ENCODE measurements around the gene TMEM53.

TMEM53 gene

DNA sequence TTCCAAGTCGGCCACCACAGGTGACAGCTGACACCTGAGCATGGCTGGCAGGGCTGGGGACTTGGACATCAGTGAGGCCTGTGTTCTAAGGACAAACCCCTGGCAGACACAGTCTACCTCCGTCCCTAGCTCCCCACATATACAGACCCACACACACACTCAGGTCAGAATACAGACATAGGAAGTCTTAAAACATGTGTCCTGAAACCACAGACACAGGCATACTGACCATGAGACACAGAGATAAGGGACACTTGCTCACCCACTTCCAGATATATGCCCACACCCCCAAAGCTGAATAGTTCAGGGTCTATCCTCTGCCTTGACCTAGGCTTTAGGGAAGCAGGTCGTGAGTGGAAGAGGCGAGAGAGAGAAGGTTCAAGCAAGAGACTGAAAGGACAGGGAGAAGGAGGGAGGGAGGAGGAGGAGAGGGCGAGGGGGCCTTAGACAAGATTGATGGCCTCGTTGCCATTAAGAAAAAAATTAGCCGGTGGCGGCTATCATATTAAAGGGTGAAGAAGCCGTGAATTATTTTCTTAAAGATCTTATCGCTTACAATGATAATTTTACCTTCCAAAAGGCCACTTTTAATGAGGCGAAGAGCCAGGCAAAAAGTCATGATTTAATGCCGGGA is 49.9 kb downstream of the TMEM53 start:
- no peak for DNase-seq

DNA sequence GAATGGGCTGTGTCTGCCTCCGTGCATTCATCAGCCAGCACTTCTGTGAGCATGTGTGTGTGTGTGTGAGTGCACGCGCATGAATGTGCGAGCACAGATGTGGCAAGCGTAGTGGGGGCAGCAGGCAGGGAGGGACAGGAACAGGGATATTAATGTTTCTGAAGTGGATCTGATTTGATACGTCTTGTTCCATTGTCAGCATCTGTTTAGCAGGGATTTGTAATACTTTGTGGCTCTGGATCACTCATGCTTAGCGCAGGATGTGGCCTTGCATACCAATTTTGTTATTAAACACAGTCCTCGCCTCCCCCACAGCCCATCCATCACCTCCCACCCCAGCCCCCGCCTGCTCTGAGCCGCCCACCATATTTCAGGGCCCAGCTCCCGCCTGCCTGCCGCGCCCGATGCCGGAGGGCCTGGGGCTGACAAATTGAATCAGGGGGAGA is 52.4 kb downstream of the TMEM53 start:
- DNase-seq = no peak

DNA sequence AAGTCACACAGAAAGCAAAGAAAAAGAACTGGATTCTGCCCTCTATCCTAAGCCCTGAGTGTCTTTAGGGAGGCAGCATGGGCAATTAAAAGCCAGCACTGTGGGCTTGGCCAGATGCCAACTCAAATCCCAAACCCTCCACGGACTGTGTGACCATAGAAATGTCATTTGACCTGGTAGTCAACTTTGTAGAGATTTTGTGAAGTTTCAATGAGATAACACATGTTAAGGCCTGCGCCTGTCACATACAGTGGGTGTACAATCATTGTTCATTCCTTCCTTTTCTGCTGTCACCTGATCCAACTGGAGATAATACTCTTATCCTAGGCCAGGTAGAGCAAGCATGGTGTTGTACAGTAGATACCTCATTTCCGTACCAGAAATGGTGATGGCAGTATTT is 54.2 kb downstream of the TMEM53 start:
- no peak for DNase-seq

DNA sequence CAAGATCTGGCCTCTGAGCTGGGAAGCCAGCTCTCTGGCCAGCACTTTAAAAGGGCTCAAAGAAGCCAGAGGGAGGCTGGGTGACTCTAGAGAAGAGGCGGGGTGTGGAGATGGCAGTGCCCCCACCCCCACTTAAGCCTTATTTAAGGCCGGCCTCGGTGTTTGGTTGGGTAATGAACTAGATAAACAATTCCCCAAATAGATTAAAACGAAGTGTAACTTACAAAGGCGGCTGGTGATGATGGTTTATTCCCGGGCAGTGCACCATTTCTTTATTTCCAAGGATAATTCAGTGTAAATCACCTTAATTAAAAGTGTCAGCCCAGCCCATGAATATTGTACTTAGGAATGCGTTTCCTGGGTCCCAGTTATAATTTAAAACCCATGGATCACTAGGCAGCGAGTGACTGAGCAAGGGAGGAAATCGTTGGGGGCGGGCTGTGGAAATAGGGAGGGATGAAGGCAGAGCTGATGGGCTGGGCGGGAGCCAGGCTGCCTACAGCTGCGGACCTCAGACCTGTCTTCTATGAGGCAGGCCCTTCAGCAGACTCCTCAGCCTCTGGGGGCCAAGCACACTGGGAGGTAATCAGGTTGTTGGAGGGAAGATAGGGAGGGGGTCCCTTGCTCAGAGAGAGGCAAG is 54.9 kb downstream of the TMEM53 start:
- no peak for DNase-seq

DNA sequence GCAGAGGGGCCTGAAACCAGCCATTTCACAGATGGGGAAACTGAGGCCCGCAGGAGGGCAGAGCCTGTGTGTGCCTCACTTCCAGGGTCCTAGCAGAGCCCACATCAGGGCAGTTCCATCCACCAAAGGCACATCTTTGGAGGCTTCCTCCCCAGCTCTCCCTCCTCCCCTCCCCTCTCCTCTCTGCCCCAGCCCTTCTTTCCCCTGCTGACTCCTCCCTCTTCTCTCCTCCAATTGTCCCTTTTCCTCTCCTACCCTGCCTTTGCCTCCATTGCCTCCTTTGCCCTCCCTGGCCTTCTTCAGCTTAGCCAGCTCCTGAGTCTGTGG is 56.6 kb downstream of the TMEM53 start:
- no peak for DNase-seq

DNA sequence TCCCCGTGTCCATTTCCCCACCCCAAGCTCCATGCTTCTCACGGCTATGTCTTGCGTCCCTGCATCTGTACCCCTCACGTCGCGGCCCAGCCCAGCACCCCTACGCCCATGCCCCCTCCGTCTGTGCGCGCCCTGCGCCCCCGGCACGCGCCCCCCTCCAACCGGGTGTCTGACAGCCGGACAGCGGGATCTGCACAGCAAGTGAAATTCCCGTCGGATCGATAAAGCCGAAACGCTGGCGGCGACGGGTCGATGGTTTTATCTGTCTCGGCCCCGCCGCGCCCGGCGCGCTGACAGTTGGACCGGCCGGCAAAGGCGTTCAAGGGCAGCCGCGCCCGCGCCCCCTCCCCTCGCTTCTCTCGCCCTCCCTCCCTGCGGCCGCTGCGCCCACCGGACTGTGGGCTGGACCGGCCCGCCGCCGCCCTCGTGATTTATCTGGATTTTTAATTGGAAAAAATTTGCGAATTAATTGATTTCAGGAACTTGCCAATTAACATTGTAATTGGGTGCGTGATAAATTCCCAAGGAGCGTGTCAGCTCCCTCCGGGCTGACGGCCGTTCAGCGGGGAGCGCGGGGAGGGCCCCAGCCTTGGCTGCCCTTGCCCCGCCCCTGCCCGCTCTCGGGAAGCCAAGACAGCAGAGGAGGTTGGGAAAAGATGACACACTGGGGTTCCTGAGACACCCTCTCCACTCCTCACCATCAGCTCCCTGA is 57.1 kb downstream of the TMEM53 start:
- DNase-seq = no peak

DNA sequence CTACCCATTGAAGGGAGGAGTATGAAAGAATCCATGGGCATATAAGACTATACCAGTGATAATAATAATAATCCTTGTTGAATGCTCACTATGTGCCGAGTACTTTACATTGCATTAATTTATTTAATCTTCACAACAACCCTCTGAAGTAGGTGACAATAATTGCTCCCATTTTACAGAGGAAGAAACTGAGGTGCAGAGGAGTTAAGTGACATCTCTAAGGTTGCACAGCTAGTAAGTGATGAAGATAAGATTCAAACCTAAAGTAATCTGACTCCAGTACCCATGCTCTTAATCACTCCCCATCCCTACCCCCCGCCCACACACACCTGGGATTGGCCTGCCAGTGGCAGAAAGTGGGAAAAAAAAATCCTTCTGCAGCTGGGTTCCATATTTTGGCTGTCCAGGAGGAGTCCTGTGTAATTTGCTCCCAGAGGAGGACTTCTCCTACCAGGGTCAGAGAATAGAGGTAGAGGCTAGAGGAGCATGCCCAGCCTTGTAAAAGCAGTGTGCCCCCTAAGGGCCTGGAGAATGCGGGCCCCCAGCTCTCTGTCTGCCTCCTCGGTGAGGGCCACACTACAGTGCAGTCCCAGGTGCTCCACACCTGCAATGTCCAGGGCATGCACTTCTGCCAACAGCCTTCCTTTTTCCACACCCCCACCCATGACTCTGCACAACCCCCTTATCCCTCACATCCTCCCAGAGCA is 57.8 kb downstream of the TMEM53 start:
- DNase-seq = no peak

DNA sequence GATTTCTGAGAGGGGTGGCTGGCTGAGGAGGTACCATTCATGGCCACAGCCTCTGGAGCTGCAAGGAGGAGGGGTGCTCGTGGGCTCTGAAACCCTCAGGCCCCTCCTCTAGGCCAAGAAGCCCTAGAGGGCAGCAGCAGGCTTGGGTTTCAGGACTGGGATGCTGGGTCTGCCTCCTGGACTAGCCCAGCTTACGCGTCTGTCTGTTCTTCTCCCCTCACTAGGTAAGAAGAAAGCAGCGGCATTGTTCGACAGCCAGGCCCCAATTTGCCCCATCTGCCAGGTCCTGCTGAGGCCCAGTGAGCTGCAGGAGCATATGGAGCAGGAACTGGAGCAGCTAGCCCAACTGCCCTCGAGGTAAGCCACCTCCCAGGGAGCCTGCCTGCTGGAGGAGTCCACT is 60.3 kb downstream of the TMEM53 start:
- DNase-seq = no peak

DNA sequence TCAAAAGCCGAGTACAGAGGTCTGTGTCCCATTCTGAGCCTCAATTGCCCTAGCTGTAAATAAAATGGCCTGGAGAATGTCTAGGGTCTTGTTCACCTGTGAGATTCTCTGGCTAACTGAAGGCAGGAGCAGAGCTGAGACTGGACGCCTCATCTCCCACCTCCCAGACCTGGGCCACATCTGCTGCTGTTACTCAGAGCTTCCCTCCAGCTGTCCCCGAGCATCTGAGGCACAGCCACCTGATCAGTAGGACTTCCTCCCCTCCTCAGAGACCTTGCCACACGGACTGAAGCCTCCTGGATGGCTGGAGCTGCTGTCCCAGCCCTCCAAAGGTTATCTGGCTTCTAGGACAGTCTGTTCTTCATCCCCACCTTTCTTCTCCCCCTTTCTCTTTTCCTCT is 62.4 kb downstream of the TMEM53 start:
- no peak for DNase-seq

DNA sequence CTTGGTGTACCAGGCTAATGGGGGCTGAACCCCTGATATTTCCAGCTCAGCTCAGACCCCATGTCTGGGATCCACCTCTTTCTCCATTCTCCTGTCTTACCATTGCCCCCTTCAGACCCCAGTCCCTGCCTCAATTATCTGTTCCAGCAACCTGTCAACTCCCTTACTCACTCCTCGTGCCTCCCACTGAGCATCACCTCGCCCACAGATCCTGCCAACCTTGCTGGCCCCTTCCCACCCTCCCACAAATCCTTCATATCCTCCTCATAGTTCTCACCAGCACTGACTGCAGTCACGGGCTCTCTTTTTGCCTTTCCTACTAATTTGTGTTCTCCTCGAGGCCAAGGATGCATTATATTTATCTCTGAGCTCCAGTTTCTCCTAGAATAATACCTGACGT is 62.9 kb downstream of the TMEM53 start:
- no peak for DNase-seq

DNA sequence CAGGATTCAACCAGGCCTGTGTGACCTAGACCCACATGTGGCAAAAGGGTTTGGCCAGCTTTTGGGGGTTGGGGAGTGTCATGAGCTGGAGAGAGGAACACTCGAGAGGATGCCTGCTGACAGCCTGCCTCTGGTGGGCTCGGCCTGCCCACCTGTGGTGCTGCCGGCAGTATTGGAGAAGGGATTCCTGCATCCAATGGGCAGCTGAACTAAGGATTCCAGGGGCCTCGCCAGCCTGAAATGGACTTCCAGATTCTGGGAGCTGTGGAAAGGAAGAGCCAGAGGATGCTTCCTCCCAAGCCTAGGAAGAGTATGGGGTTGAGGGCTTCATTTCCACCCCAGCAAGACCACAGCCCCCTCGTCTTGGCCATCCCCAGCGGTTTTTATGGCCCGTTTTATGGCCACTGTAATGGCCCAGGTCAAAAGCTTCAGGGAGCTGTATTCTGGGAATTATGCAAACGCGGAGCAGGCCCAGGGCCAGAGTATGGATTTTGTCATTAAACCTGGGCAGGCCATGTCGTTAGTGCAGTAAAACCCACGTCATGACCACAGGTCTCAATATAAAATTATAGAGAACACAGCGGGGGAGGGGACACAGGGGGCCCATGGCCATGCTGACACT is 63.6 kb downstream of the TMEM53 start:
- no peak for DNase-seq

DNA sequence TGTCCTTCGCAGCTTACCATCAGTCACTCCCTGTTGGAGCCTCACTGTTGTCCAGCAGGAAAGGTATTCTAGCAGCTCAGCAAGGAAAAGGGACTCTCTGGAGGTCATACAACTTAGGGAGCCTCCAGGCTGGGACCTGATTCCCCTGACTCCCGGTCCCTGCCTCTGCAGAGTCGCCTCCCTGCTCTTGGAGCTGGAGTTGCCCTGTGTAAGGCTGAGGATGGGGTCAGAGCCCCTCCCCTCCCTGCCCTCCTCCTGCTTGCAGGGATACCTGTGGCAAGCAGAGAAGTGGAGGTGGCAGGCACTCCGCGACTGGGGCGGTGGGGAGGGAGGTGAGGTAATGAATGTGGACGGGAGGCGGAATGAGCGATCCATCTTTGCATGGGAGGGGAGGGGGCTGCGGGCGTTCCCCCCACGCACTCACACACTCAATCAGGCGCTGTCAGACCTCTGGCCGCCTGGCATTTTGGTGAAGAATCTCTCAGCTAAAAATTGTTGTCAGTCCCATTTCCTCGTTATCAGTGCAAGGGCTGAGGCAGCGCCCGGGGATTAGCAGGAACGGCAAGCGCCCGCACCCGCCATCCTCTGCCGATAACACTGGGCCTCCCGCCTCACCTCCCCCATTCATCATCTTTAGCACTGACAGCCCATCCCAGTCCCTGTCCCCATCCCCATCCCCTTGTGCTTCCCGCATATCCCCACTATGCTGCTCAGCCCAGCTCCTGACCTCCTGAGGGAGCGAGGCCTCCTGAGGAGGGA is 64.3 kb downstream of the TMEM53 start:
- no peak for DNase-seq

DNA sequence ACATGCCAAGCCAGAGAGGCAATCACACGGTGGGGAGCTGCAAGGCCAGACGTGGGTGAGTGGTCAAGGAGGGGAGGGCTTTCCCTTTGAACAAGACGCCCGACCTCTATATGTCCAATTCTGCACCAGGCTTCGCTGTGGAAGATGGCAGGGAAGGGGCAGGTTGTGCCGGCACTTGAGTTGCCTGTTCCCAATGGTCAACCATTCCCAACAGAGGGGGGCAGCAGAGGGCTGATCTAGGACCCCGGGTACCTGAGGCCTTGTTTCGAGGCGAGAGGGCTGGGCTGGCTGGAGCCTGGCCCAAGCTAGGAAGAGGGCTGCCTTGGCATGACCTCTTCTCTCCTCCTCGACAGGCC is 64.9 kb downstream of the TMEM53 start:
- DNase-seq = no peak

DNA sequence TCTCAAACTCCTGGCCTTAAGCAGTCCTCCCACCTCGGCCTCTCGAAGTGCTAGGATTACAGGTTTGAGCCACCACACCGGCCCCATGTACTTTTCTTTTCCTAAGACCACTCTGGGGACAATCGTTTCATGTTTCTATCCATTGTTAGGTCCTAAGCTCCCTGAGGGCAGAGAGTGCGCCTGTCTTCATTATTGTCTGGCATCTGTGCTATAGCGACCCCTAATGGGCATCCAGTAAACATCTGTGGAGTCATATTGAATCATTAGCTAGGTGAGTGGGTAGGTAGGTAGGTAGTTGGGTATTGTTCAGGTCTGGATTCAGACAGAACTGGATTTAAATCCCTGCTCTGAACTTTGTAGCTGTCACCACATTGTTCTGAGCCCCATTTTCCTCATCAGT is 66.1 kb downstream of the TMEM53 start:
- DNase-seq = no peak

DNA sequence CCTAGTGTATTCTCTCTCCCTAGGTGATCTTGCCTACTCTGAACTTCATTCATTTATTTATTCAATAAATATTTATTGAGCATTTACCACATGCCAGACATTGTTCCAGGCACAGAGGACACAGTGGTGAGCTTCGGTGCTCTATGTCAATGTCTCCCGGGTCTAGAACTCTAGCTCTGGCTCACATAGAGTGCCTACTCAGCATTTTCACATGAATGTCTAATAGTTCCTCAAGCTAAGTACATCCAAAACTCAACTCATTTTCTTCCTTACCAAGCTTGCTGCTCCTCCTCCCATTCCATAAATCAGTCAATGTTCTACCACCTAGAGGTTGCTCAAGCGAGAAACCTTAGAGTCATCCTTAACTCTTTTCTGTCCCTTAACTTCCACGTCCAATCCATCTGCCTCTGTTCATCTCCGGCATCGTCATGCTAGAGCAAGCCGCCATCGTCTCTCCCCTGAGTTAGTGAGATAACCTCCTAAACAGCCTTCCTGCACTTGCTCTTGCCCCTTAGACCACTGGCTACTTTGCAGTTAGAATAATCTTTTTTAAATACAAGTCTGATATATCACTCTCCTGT is 67.5 kb downstream of the TMEM53 start:
- DNase-seq = no peak

DNA sequence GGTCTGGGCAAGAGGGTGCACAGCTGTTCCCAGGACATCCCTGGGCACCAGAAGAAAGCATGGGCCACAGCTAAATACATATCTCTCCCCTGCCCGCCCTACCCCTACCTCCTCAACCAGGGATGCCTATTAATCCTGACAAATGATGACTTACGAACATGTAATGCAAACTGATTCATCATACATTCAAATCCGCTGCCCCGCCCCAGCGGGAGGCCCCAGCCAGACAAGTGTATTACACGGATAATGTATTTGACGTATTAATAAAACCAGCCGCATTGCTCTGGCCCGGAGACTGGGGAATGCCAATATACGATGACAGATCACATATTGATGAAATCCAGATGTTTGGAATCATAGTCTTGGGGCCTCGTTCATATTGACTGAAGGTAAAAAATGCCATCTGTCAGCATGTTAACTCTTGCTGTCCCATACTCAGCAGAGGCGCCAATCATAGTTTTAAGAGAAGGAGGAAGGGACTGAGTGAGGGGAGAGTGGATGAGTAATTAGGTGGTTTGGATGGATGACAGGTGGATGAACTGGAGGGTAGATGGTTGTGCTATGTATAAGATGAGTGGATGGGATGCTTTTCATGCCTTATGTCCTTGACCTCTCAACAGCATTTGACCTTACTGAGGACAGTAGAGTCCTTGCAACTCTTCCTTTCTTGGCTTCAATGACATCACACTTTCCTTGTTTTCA is 68.2 kb downstream of the TMEM53 start:
- no peak for DNase-seq

DNA sequence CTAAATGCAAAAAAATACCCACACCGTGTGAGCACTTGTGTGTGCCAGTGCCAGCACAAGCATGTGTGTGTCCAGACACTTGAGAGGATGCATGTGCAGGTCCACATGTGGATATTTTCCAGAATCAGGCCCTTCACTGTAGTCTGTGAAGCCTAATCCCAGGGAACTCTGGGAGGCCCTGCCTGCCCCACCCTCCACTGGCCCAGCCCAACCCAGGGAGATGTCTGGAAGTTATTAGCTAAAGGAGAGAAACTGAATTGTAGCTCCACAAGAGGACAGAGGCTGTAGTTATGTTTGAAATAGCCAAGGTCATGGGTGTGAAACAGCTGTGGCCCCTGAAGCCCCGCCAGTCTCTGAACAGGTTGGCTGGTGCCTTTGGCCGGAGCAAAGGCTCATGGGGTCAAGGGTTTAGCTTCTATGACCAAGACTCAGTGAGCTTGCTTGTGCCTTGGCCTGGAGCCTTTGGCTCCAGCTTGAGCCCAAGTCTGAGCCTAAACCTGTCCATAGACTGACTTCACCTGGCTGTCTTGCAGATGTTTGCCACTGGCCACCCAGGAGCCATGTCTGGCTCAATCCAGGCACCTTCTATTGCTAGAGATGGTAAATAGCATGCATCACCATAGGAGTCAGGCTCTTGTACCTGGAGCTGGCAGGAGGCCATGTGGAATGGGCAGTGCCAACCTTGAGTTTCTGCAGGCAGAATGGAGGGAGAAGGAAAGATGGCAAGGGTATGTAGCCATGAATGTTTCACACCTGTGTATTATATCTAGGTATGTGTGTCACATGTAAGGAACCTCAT is 69.9 kb downstream of the TMEM53 start:
- DNase-seq = no peak

DNA sequence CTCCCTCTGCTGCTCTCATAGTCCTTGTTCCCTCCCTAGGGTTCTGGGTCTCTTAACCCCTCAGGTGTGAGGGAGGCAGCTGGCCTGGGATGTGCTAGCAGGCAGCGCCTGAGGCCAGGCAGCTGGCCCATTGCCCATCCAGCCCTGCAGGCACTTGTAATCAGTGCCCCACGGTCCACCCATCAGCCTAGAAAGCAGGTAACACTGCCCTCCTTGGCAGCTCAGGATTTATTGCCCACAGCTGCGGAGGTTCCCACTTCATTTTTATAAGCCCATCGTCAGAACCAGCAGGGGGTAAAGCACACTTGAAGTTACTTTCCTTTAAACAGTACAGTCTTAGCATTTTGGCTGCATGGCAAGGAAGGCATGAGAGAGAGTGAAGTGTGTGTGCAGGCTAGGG is 70.6 kb downstream of the TMEM53 start:
- peak; percentile 97 for DNase-seq
